HCT116 (cell line): ENCODE results near the gene FGB. TPM values are rescaled to one million over a fixed set of nuclear protein-coding genes. Genes with fewer than 3 reads are reported as not detected.

ENCODE experiments used
- ATAC-seq: fragments of 200-7000 bp; cut with Tn5 transposase; 2 replicates; pipeline ENCODE4 v1.9.1; 2020; ENCODE audit warnings: mild to moderate bottlenecking, moderate library complexity
- BruUV-seq: library from RNA; stranded (reverse); fragments of 400-500 nt; replicated peaks from 2 replicates; lab custom pipeline; 2021; lab: Mats Ljungman, UMichigan
- CTCF ChIA-PET: fragments of 300-600 bp; sonication (Branson Sonifier 250); formaldehyde crosslinking; loops from one replicate; lab custom pipeline; 2021; ENCODE audit warnings: antibody characterized with exemption; lab: Charles Lee
- POLR2A ChIA-PET: fragments of 300-600, 350-600 bp; sonication (Branson Sonifier 250); formaldehyde crosslinking; loops from one replicate; lab custom pipeline; 2021; ENCODE audit warnings: antibody characterized with exemption; lab: Charles Lee
- RAD21 ChIA-PET, 2 experiments: fragments of 300-600 bp; sonication (Branson Sonifier 250); formaldehyde crosslinking; loops; one replicate each; lab custom pipeline; 2023; ENCODE audit warnings: low total read pairs in 2 of 2; ENCODE audit not compliant: uncharacterized antibody in 2 of 2, unreplicated experiment in 2 of 2, low non-redundant PET in 1 of 2; lab: Charles Lee
- DNase-seq: peaks from one replicate; pipeline ENCODE4 v3.0.0-alpha.2; 2010; ENCODE audit warnings: low read depth, low spot score
- H2AFZ ChIP-seq: fragments of 200-600 bp; shearing (Covaris generic), sonication (generic); 2 replicates; pipeline ENCODE4 v1.6.1; 2017; ENCODE audit warnings: low read depth, mixed run types, mixed read lengths, antibody characterized with exemption, low read length; ENCODE audit not compliant: poor library complexity, severe bottlenecking
- H3K27ac ChIP-seq: 2 replicates; pipeline ENCODE4 v1.5.1; 2012; ENCODE audit warnings: low read depth, low read length
- H3K27me3 ChIP-seq: fragments of 200-600 bp; sonication (generic); 2 replicates; pipeline ENCODE4 v1.6.1; 2016; ENCODE audit warnings: mixed run types, low read length, mixed read lengths; ENCODE audit not compliant: insufficient read depth
- H3K36me3 ChIP-seq, 2 experiments: fragments of 200-500 bp in 1 of 2; fragments of 200-600 bp in 1 of 2; sonication (Bioruptor generic) in 1 of 2; sonication (generic) in 1 of 2; 2 replicates each; pipeline versions ENCODE4 v1.5.1 to v1.6.1; 2014 to 2016; ENCODE audit warnings: low read length in 2 of 2, inconsistent platforms in 1 of 2, mixed read lengths in 1 of 2, mixed run types in 1 of 2; ENCODE audit not compliant: insufficient read depth in 2 of 2, control insufficient read depth in 1 of 2
- H3K4me1 ChIP-seq, 2 experiments: fragments of 200-600 bp in 1 of 2; sonication (generic) in 1 of 2; 2 replicates each; pipeline versions ENCODE4 v1.5.1 to v1.6.1; 2012 to 2017; ENCODE audit warnings: low read length in 2 of 2, inconsistent platforms in 1 of 2, mild to moderate bottlenecking in 1 of 2, mixed read lengths in 1 of 2, mixed run types in 1 of 2, moderate library complexity in 1 of 2; ENCODE audit not compliant: insufficient read depth in 2 of 2, control insufficient read depth in 1 of 2
- H3K4me2 ChIP-seq: fragments of 200-600 bp; sonication (generic); 2 replicates; pipeline ENCODE4 v1.6.1; 2017; ENCODE audit warnings: mixed run types, low read length, mixed read lengths
- H3K4me3 ChIP-seq, 2 experiments: fragments of 200-600 bp in 1 of 2; sonication (generic) in 1 of 2; replicated peaks in 1 of 2; 2 replicates each; pipeline ENCODE4 v1.5.1; 2011 to 2016; ENCODE audit warnings: low read length in 2 of 2, control low read depth in 1 of 2, low read depth in 1 of 2, mild to moderate bottlenecking in 1 of 2, mixed read lengths in 1 of 2, mixed run types in 1 of 2
- H3K79me2 ChIP-seq: fragments of 200-600 bp; sonication (generic); 2 replicates; pipeline ENCODE4 v1.6.1; 2017; ENCODE audit warnings: mild to moderate bottlenecking, mixed run types, low read length, moderate library complexity, mixed read lengths; ENCODE audit not compliant: insufficient read depth
- H3K9ac ChIP-seq: fragments of 200-600 bp; sonication (generic); 2 replicates; pipeline ENCODE4 v1.6.1; 2016; ENCODE audit warnings: low read length, mixed read lengths
- H3K9me2 ChIP-seq: fragments of 200-600 bp; sonication (generic), shearing (Covaris generic); 2 replicates; pipeline ENCODE4 v1.6.1; 2017; ENCODE audit warnings: mixed run types, mild to moderate bottlenecking, moderate library complexity; ENCODE audit not compliant: insufficient read depth
- H3K9me3 ChIP-seq, 2 experiments: fragments of 200-500 bp in 1 of 2; fragments of 200-600 bp in 1 of 2; sonication (Bioruptor generic) in 1 of 2; sonication (generic) in 1 of 2; 2 replicates each; pipeline ENCODE4 v1.6.1; 2014 to 2017; ENCODE audit warnings: low read length in 2 of 2, mixed read lengths in 2 of 2, inconsistent platforms in 1 of 2, low read depth in 1 of 2, mild to moderate bottlenecking in 1 of 2, mixed run types in 1 of 2, moderate library complexity in 1 of 2; ENCODE audit not compliant: control insufficient read depth in 1 of 2, insufficient read depth in 1 of 2
- H4K20me1 ChIP-seq: fragments of 200-600 bp; sonication (generic), shearing (Covaris generic); 2 replicates; pipeline ENCODE4 v1.6.1; 2017; ENCODE audit warnings: mixed run types, mild to moderate bottlenecking, moderate library complexity; ENCODE audit not compliant: insufficient read depth
- CBX3 ChIP-seq: IDR thresholded peaks from 2 replicates; pipeline ENCODE4 v1.6.1; 2012; ENCODE audit warnings: low read depth
- EZH2phosphoT487 ChIP-seq: fragments of 200-600 bp; IDR thresholded peaks from 2 replicates; pipeline ENCODE4 v1.6.1; 2018; ENCODE audit warnings: antibody characterized with exemption, borderline replicate concordance
- FOSL1 ChIP-seq: IDR thresholded peaks from 2 replicates; pipeline ENCODE4 v1.6.1; 2012; ENCODE audit warnings: low read depth
- JUND ChIP-seq: IDR thresholded peaks from 2 replicates; pipeline ENCODE4 v1.6.1; 2012
- SIN3A ChIP-seq: IDR thresholded peaks from 2 replicates; pipeline ENCODE4 v1.6.1; 2012; ENCODE audit warnings: low read depth
- SP1 ChIP-seq: IDR thresholded peaks from 2 replicates; pipeline ENCODE4 v1.6.1; 2012; ENCODE audit warnings: low read depth
- intact Hi-C: fragments of 100-400 bp; cut with micrococcal nuclease; formaldehyde crosslinking; loops from 2 replicates; pipeline ENCODE4 v1.10.0; 2022
- total RNA-seq: library from RNA; stranded (reverse); gene quantifications from one replicate; pipeline ENCODE4 v1.2.1, GENCODE V29; 2021; ENCODE audit not compliant: unreplicated experiment

FGB gene
- total RNA-seq, 1 experiment from 2014 or later = 2.0 TPM

- ChIA-PET CTCF (no interaction called here), POLR2A (no interaction called here)
Observed at GRCh38 chr4:154585369-154586018, 22.7 kb downstream of the FGB start.

GRCh38 chr4:154586296-154587033 is 23.7 kb downstream of the FGB start:
- DNase-seq (no peak), ATAC-seq (no peak)
- POLR2A ChIA-PET = no interaction called here
- no TSS peak for BruUV-seq
- no peak overlapping the region for H3K4me2 ChIP-seq
- no peaks in the 10 kb centered on the region for H3K36me3 ChIP-seq
- intact Hi-C loops = no loop called here
- no peaks in the 10 kb centered on the region for H3K79me2 ChIP-seq
- no peak overlapping the region for H3K27ac ChIP-seq
- H3K4me3 ChIP-seq = no peak overlapping the region
- no peaks in the 10 kb centered on the region for H3K27me3 ChIP-seq
- no peaks in the 10 kb centered on the region for H4K20me1 ChIP-seq
- H3K9me3 ChIP-seq = no peaks in the 10 kb centered on the region
- H3K9ac ChIP-seq = no peak overlapping the region
- TF ChIP-seq FOSL1 (no peak), SIN3A (no peak), SP1 (no peak), CBX3 (no peak), JUND (no peak)
- no peaks in the 10 kb centered on the region for H3K9me2 ChIP-seq
- H3K4me1 ChIP-seq = no peaks in the 10 kb centered on the region
- CTCF ChIA-PET = no interaction called here
- RAD21 ChIA-PET = no interaction called here
- H2AFZ ChIP-seq = no peak overlapping the region

More at GRCh38 chr4:154585369-154586018, 22.7 kb downstream of the FGB start:
- Histone ChIP-seq H3K9ac (no peak overlapping the region), H2AFZ (no peak overlapping the region), H3K4me2 (no peak overlapping the region), H3K4me1 (no peaks in the 10 kb centered on the region), H3K79me2 (no peaks in the 10 kb centered on the region), H3K27ac (no peak overlapping the region), H3K4me3 (no peak overlapping the region), H3K9me3 (no peaks in the 10 kb centered on the region), H3K27me3 (no peaks in the 10 kb centered on the region), H3K9me2 (no peaks in the 10 kb centered on the region), H4K20me1 (no peaks in the 10 kb centered on the region), H3K36me3 (no peaks in the 10 kb centered on the region)
- no peak for TF ChIP-seq EZH2phosphoT487
- no peak for DNase-seq
- RAD21 ChIA-PET = no interaction called here
- ATAC-seq = no peak
- no TSS peak for BruUV-seq
- intact Hi-C loops = no loop called here
